Esophagus muscularis mucosa (tissue), 4 donors: ENCODE measurements around the gene ZBTB48.

ENCODE experiments used
- CTCF ChIP-seq, 3 experiments: fragments of 200-600 bp in 2 of 3; fragments of 450-650 bp in 1 of 3; sonication (generic) in 2 of 3; IDR thresholded peaks; one replicate each; pipeline ENCODE4 v1.5.1; 2017 to 2019; ENCODE audit warnings: antibody characterized with exemption in 3 of 3, mild to moderate bottlenecking in 2 of 3, moderate library complexity in 1 of 3
- EP300 ChIP-seq: sonication (generic); formaldehyde crosslinking; IDR thresholded peaks from one replicate; pipeline ENCODE4 v1.6.1; 2017; ENCODE audit warnings: antibody characterized with exemption
- POLR2A ChIP-seq: fragments of 450-650 bp; IDR thresholded peaks from one replicate; pipeline ENCODE4 v1.6.1; 2017; ENCODE audit warnings: antibody characterized with exemption, moderate library complexity, mild to moderate bottlenecking, low read depth
- POLR2AphosphoS5 ChIP-seq, 2 donors: sonication (generic); formaldehyde crosslinking; IDR thresholded peaks; one replicate each; pipeline ENCODE4 v1.6.1; 2017; ENCODE audit warnings: antibody characterized with exemption in 2 of 2

- no peak for TF ChIP-seq CTCF (IDR thresholded peaks at IDR 0.05)
- no peak for TF ChIP-seq POLR2AphosphoS5 (IDR thresholded peaks at IDR 0.05)
- TF ChIP-seq EP300: no peak
- no peak for TF ChIP-seq POLR2A
Observed at GRCh38 chr1:6560267-6560666, 19.5 kb upstream of the ZBTB48 start.
